Cardiac fibroblast (primary cell): Measurements from ENCODE around the gene ANO6.

Experiments
- DNase-seq, 2 donors: peaks; one replicate each; pipeline versions ENCODE4 v3.0.0 to v3.0.0-alpha.2; 2010; ENCODE audit warnings: low read depth in 2 of 2
- H3K4me3 ChIP-seq, 2 donors: replicated peaks in 1 of 2; 1 replicate in 1 of 2; 2 replicates in 1 of 2; pipeline ENCODE4 v1.5.1; 2011; ENCODE audit warnings: low read depth in 2 of 2, low read length in 2 of 2, mild to moderate bottlenecking in 2 of 2, moderate library complexity in 1 of 2
- CTCF ChIP-seq: IDR thresholded peaks from one replicate; pipeline ENCODE4 v1.5.1; 2011; ENCODE audit warnings: low read depth, mild to moderate bottlenecking, low read length, inconsistent platforms

The ANO6 gene

GRCh38 chr12:45242180-45242579, 26.3 kb downstream of the ANO6 start:
- no peak overlapping the region for H3K4me3 ChIP-seq
- no peak for TF ChIP-seq CTCF
- DNase-seq, result no peak

- DNase-seq, result no peak
- no peak overlapping the region for H3K4me3 ChIP-seq
- no peak for TF ChIP-seq CTCF
Measured at GRCh38 chr12:45243963-45244362, 28.1 kb downstream of the ANO6 start.

GRCh38 chr12:45244561-45245343, 28.9 kb downstream of the ANO6 start:
- no peak for TF ChIP-seq CTCF
- H3K4me3 ChIP-seq, result no peak overlapping the region
- peak; percentile 71 to 75 for DNase-seq

GRCh38 chr12:45246236-45246635, 30.3 kb downstream of the ANO6 start:
- H3K4me3 ChIP-seq, result no peak overlapping the region
- DNase-seq, result no peak
- TF ChIP-seq CTCF, result no peak

- no peak for DNase-seq
- no peak for TF ChIP-seq CTCF
- no peak overlapping the region for H3K4me3 ChIP-seq
Measured at GRCh38 chr12:45247589-45247988, 31.7 kb downstream of the ANO6 start.

- H3K4me3 ChIP-seq, result no peak overlapping the region
- DNase-seq, result no peak
- TF ChIP-seq CTCF, result no peak
Measured at GRCh38 chr12:45248095-45248494, 32.2 kb downstream of the ANO6 start.

GRCh38 chr12:45254254-45254653, 38.4 kb downstream of the ANO6 start:
- TF ChIP-seq CTCF, result no peak
- no peak overlapping the region for H3K4me3 ChIP-seq
- DNase-seq, result no peak
